Endothelial cell of umbilical vein (primary cell): ENCODE data around the gene DIO3. TPM values are rescaled to one million over a fixed set of nuclear protein-coding genes. Genes with fewer than 3 reads are reported as not detected.

Source experiments
- BruUV-seq: library from RNA; stranded (reverse); fragments of 400-500 nt; replicated peaks from 2 replicates; lab custom pipeline; 2021; lab: Mats Ljungman, UMichigan
- CTCF ChIA-PET: fragments of 300-600, 350-600 bp; sonication (Branson Sonifier 250); formaldehyde crosslinking; loops from one replicate; lab custom pipeline; 2021; ENCODE audit warnings: antibody characterized with exemption, inconsistent platforms; lab: Charles Lee
- POLR2A ChIA-PET: fragments of 300-600, 350-600 bp; sonication (Branson Sonifier 250); formaldehyde crosslinking; loops from one replicate; lab custom pipeline; 2021; ENCODE audit warnings: antibody characterized with exemption, inconsistent platforms; lab: Charles Lee
- DNase-seq: peaks from one replicate; pipeline ENCODE4 v3.0.0-alpha.2; 2011; ENCODE audit warnings: low read depth, low spot score
- FAIRE-seq: peaks from 2 replicates; lab custom pipeline; 2011; peaks lifted over from hg19 to GRCh38; lab: Jason Lieb, UNC
- H2AFZ ChIP-seq: 2 replicates; pipeline ENCODE4 v1.6.0; 2012; ENCODE audit warnings: low read depth, low read length, control low read depth, inconsistent platforms
- H3K27ac ChIP-seq: 2 replicates; pipeline ENCODE4 v1.5.1; 2011; ENCODE audit warnings: low read depth, mild to moderate bottlenecking, control low read depth, low read length, moderate library complexity; ENCODE audit not compliant: insufficient read depth
- H3K27me3 ChIP-seq, 2 experiments: 2 replicates each; pipeline versions ENCODE4 v1.6.0 to v1.6.1; 2011; ENCODE audit warnings: low read length in 2 of 2, mixed read lengths in 1 of 2; ENCODE audit not compliant: control insufficient read depth in 2 of 2, insufficient read depth in 2 of 2
- H3K36me3 ChIP-seq, 2 experiments: 2 replicates in 1 of 2; 3 replicates in 1 of 2; pipeline ENCODE4 v1.5.1; 2011; ENCODE audit warnings: low read length in 2 of 2, mild to moderate bottlenecking in 1 of 2, moderate library complexity in 1 of 2; ENCODE audit not compliant: control insufficient read depth in 2 of 2, insufficient read depth in 2 of 2; ENCODE audit errors: extremely low read depth in 1 of 2
- H3K4me1 ChIP-seq: 3 replicates; pipeline ENCODE4 v1.5.1; 2011; ENCODE audit warnings: mild to moderate bottlenecking, low read length; ENCODE audit not compliant: control insufficient read depth, insufficient read depth; ENCODE audit errors: extremely low read depth
- H3K4me2 ChIP-seq: 2 replicates; pipeline ENCODE4 v1.6.1; 2011; ENCODE audit warnings: low read length, control low read depth, mixed read lengths; ENCODE audit not compliant: insufficient read depth
- H3K4me3 ChIP-seq, 3 experiments: fragments of 200-600 bp in 1 of 3; sonication (generic), shearing (Covaris generic) in 1 of 3; replicated peaks in 1 of 3; 2 replicates each; pipeline ENCODE4 v1.5.1; 2011 to 2016; ENCODE audit warnings: control low read depth in 3 of 3, low read length in 3 of 3, mild to moderate bottlenecking in 2 of 3, inconsistent platforms in 1 of 3, low read depth in 1 of 3, moderate library complexity in 1 of 3; ENCODE audit not compliant: insufficient read depth in 1 of 3
- H3K79me2 ChIP-seq: 2 replicates; pipeline ENCODE4 v1.6.0; 2012; ENCODE audit warnings: low read length, inconsistent platforms; ENCODE audit not compliant: control insufficient read depth, insufficient read depth
- H3K9ac ChIP-seq: replicated peaks from 2 replicates; pipeline ENCODE3; 2011; ENCODE audit warnings: low read length, control low read depth; ENCODE audit not compliant: insufficient read depth; ENCODE audit errors: extremely low read depth
- H3K9me1 ChIP-seq: replicated peaks from 3 replicates; pipeline ENCODE4 v1.6.0; 2011; ENCODE audit warnings: mild to moderate bottlenecking, low read length; ENCODE audit not compliant: control insufficient read depth, insufficient read depth; ENCODE audit errors: extremely low read depth
- H3K9me3 ChIP-seq: replicated peaks from 2 replicates; pipeline ENCODE4 v1.5.1; 2012; ENCODE audit warnings: low read length, inconsistent platforms; ENCODE audit not compliant: control insufficient read depth, insufficient read depth
- H4K20me1 ChIP-seq: replicated peaks from 2 replicates; pipeline ENCODE3; 2011; ENCODE audit warnings: mild to moderate bottlenecking, low read length; ENCODE audit not compliant: control insufficient read depth, insufficient read depth; ENCODE audit errors: extremely low read depth
- EZH2 ChIP-seq: IDR thresholded peaks from 2 replicates; pipeline ENCODE4 v1.6.1; 2012; ENCODE audit warnings: borderline replicate concordance, low read depth, mild to moderate bottlenecking, moderate library complexity, low read length, inconsistent platforms; ENCODE audit not compliant: severe bottlenecking
- FOS ChIP-seq: IDR thresholded peaks from 2 replicates; pipeline ENCODE4 v1.6.1; 2011; ENCODE audit warnings: mild to moderate bottlenecking, low read length, moderate library complexity, borderline replicate concordance; ENCODE audit not compliant: insufficient read depth
- GATA2 ChIP-seq: IDR thresholded peaks from 2 replicates; pipeline ENCODE4 v1.7.0; 2011; ENCODE audit warnings: low read depth, mild to moderate bottlenecking, moderate library complexity, mixed read lengths, low read length; ENCODE audit not compliant: insufficient read length, insufficient read depth
- JUN ChIP-seq: IDR thresholded peaks from 2 replicates; pipeline ENCODE4 v1.6.1; 2011; ENCODE audit warnings: borderline replicate concordance, low read depth; ENCODE audit not compliant: insufficient read length, insufficient read depth
- MYC ChIP-seq: IDR thresholded peaks from one replicate; pipeline ENCODE4 v1.6.1; 2011; ENCODE audit warnings: mild to moderate bottlenecking, low read depth, low read length
- POLR2A ChIP-seq: IDR thresholded peaks from 2 replicates; pipeline ENCODE4 v1.6.1; 2012; ENCODE audit warnings: low read depth, mild to moderate bottlenecking, control low read depth, low read length
- POLR2AphosphoS5 ChIP-seq: IDR thresholded peaks from 2 replicates; pipeline ENCODE4 v1.6.1; 2012; ENCODE audit warnings: low read depth, mild to moderate bottlenecking, control low read depth, low read length, moderate library complexity; ENCODE audit not compliant: insufficient read depth
- dilution Hi-C: fragments of 300-500 bp; cut with MboI; formaldehyde crosslinking; loops from one replicate; pipeline ENCODE4 v1.15.0; 2019; ENCODE audit warnings: low sequenced_read_pairs; ENCODE audit not compliant: extremely low pct_ligation_motif_present
- intact Hi-C: fragments of 100-400 bp; cut with micrococcal nuclease; formaldehyde crosslinking; loops from one replicate; pipeline ENCODE4 v1.10.0; 2022
- polyA plus RNA-seq, 4 experiments: library from polyadenylated mRNA; depleted of rRNA in 3 of 4; stranded (reverse) in 3 of 4; unstranded in 1 of 4; fragments of >200 nt; gene quantifications; 2 replicates each; pipeline versions ENCODE4 v1.2.1 to v1.2.3, GENCODE V29; 2011 to 2012; ENCODE audit warnings: missing spikeins in 1 of 4
- total RNA-seq: library from RNA; stranded (reverse); gene quantifications from 2 replicates; pipeline ENCODE4 v1.2.3, GENCODE V29; 2021
- TF ChIP-seq, protein P1 (sequence below): IDR thresholded peaks from 2 replicates; pipeline ENCODE4 v1.6.1; 2011; ENCODE audit not compliant: insufficient read depth, insufficient read length
- TF ChIP-seq, protein P2 (sequence below), 2 donors: IDR thresholded peaks; 1 replicate in 1 of 2; 2 replicates in 1 of 2; pipeline ENCODE4 v1.5.1; 2011; ENCODE audit warnings: low read length in 2 of 2, mild to moderate bottlenecking in 2 of 2, moderate library complexity in 2 of 2, control low read depth in 1 of 2, inconsistent platforms in 1 of 2, low read depth in 1 of 2; ENCODE audit not compliant: insufficient read depth in 1 of 2; ENCODE audit errors: extremely low read depth in 1 of 2

DIO3 gene
- total and polyA plus RNA-seq, 2 donors (not counting 3 experiments of a cell fraction or from before 2014, with no cell fraction given), result not detected

DNA sequence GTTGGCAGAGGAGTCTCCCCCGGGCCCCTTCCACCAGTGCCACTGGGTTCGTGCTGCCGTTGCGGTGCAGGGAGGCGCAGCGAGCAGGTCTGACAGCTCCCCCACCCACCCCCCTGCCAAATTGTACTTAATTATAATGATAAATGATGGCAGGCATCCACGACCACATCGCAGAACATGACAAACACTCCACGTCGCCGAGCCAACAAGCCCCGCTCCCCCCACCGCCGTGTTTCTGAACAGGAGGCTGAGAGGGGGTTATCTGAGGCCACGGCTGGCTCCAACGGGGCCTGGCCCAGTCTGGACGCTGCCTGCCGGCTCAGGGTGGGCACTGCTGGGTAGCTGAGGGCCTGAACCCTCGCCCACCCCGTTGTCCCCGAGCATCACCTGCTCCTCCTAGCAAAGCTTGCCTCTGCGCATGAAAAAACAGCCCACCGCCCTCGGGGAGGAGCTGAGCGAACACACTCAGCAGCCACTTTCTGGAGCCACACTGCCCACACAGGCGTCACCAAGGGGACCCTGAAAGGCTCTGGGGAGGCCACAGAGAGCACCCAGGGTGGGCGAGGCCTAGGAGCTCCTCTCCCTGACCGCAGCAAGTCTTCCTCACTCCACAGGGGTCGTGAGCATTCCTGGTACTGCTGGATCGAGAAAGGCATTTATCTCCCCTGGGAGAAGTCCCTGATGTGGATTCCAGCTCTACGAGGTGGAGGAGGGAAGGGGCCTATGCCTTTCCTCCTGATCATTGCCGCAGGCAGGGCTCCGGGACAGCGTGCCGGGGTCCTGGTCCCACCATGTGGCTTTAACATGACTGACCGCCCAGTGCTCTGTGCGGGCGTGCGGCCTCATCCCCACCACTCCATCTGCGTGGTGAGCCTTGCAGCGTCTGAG is 35.4 kb upstream of the DIO3 start:
- Histone ChIP-seq H3K4me1 (no peaks in the 10 kb centered on the region), H2AFZ (no peak overlapping the region), H3K9me1 (no peaks in the 10 kb centered on the region), H3K9ac (no peak overlapping the region), H3K4me2 (no peak overlapping the region), H3K4me3 (no peak overlapping the region), H4K20me1 (no peaks in the 10 kb centered on the region), H3K9me3 (no peaks in the 10 kb centered on the region), H3K27me3 (no peaks in the 10 kb centered on the region), H3K79me2 (no peaks in the 10 kb centered on the region), H3K36me3 (no peaks in the 10 kb centered on the region), H3K27ac (no peak overlapping the region)
- no TSS peak for BruUV-seq
- intact Hi-C loops, result no loop called here
- ChIA-PET CTCF (no interaction called here), POLR2A (no interaction called here)
- DNase-seq (no peak), FAIRE-seq (no peak)
- no peak for TF ChIP-seq EZH2
- TF ChIP-seq, protein P1, sequence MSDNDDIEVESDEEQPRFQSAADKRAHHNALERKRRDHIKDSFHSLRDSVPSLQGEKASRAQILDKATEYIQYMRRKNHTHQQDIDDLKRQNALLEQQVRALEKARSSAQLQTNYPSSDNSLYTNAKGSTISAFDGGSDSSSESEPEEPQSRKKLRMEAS, result no peak
- TF ChIP-seq POLR2AphosphoS5, result no peak
- TF ChIP-seq POLR2A, result no peak
- no peak for TF ChIP-seq FOS
- TF ChIP-seq, protein P2, sequence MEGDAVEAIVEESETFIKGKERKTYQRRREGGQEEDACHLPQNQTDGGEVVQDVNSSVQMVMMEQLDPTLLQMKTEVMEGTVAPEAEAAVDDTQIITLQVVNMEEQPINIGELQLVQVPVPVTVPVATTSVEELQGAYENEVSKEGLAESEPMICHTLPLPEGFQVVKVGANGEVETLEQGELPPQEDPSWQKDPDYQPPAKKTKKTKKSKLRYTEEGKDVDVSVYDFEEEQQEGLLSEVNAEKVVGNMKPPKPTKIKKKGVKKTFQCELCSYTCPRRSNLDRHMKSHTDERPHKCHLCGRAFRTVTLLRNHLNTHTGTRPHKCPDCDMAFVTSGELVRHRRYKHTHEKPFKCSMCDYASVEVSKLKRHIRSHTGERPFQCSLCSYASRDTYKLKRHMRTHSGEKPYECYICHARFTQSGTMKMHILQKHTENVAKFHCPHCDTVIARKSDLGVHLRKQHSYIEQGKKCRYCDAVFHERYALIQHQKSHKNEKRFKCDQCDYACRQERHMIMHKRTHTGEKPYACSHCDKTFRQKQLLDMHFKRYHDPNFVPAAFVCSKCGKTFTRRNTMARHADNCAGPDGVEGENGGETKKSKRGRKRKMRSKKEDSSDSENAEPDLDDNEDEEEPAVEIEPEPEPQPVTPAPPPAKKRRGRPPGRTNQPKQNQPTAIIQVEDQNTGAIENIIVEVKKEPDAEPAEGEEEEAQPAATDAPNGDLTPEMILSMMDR (IDR thresholded peaks at IDR 0.05; ENCODE audit: extremely low read depth in 1 of 2, insufficient read depth in 1 of 2, low read depth in 1 of 2, low read length in 2 of 2), result no peak
- no peak for TF ChIP-seq MYC
- no peak for TF ChIP-seq GATA2
- TF ChIP-seq JUN, result no peak
- dilution Hi-C loops, result no loop called here
